ENCODE measurements around the gene SLC10A7. TPM values are rescaled to one million over a fixed set of nuclear protein-coding genes. Genes with fewer than 3 reads are reported as not detected.
A peak's percentile ranks its signal among the peaks of the same experiment; 100 is the strongest.

SLC10A7 gene
- polyA plus RNA-seq, 1 donor (not counting 4 experiments of a cell fraction or from before 2014, with no cell fraction given), result 12.7 TPM

DNA sequence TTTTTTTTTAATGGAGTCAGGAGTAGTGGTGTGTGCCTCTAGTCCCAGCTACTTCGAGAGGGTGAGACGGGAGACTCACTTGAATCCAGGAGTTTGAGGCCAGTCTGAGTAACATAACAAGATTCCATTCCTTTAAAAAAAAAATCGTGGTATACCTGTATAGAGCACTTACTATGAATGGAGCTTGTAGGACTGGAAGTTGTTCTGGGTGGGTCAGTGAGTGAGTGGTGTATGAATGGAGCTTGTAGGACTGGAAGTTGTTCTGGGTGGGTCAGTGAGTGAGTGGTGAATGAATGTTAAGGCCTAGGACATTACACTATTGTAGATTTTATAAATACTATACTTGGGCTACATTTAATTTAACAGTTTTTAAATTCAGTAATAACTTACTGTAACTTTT is 2.9 kb upstream of the SLC10A7 start:
- Histone ChIP-seq H2AFZ (ENCODE audit: control insufficient read depth, low read length) (no peak overlapping the region), H3K4me1 (ENCODE audit: control insufficient read depth, extremely low read depth, insufficient read depth, low read length) (peaks cover 8% of the 10 kb centered on the region), H3K4me2 (ENCODE audit: control insufficient read depth, extremely low read depth, insufficient read depth, low read depth, low read length) (no peak overlapping the region), H3K27me3 (ENCODE audit: control insufficient read depth, extremely low read depth, insufficient read depth, low read length) (no peaks in the 10 kb centered on the region), H3K9ac (ENCODE audit: control insufficient read depth, extremely low read depth, insufficient read depth, low read length) (no peak overlapping the region), H3K4me3 (ENCODE audit: control insufficient read depth in 2 of 3, extremely low read depth in 1 of 3, insufficient read depth in 2 of 3, low read depth in 1 of 3, low read length in 3 of 3) (no peak overlapping the region), H3K9me3 (ENCODE audit: control insufficient read depth, low read depth, low read length) (no peaks in the 10 kb centered on the region), H3K27ac (ENCODE audit: control insufficient read depth, insufficient read depth, low read length) (no peak overlapping the region), H3K9me1 (ENCODE audit: control insufficient read depth, extremely low read depth, insufficient read depth, low read length) (no peaks in the 10 kb centered on the region), H3K36me3 (ENCODE audit: control insufficient read depth in 2 of 2, extremely low read depth in 1 of 2, insufficient read depth in 2 of 2, low read length in 2 of 2) (no peaks in the 10 kb centered on the region), H4K20me1 (ENCODE audit: control insufficient read depth, extremely low read depth, insufficient read depth, low read length) (no peaks in the 10 kb centered on the region), H3K79me2 (ENCODE audit: control insufficient read depth, insufficient read depth, low read length) (peaks cover 15% of the 10 kb centered on the region)
- dilution Hi-C loops (cut with MboI; ENCODE audit: extremely low pct_ligation_motif_present, low sequenced_read_pairs), result no loop called here
- TF ChIP-seq, protein P1, sequence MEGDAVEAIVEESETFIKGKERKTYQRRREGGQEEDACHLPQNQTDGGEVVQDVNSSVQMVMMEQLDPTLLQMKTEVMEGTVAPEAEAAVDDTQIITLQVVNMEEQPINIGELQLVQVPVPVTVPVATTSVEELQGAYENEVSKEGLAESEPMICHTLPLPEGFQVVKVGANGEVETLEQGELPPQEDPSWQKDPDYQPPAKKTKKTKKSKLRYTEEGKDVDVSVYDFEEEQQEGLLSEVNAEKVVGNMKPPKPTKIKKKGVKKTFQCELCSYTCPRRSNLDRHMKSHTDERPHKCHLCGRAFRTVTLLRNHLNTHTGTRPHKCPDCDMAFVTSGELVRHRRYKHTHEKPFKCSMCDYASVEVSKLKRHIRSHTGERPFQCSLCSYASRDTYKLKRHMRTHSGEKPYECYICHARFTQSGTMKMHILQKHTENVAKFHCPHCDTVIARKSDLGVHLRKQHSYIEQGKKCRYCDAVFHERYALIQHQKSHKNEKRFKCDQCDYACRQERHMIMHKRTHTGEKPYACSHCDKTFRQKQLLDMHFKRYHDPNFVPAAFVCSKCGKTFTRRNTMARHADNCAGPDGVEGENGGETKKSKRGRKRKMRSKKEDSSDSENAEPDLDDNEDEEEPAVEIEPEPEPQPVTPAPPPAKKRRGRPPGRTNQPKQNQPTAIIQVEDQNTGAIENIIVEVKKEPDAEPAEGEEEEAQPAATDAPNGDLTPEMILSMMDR (optimal IDR thresholded peaks at IDR 0.05 in 1 of 3, IDR thresholded peaks at IDR 0.05 in 1 of 3, conservative IDR thresholded peaks at IDR 0.05 in 1 of 3; ENCODE audit: extremely low read depth in 1 of 3, insufficient read depth in 2 of 3, low read length in 3 of 3), result no peak
- no peak for TF ChIP-seq EZH2 (IDR thresholded peaks at IDR 0.05; ENCODE audit: low read length)
- FAIRE-seq (no peak), DNase-seq (ENCODE audit: low read depth, low spot score) (no peak)

DNA sequence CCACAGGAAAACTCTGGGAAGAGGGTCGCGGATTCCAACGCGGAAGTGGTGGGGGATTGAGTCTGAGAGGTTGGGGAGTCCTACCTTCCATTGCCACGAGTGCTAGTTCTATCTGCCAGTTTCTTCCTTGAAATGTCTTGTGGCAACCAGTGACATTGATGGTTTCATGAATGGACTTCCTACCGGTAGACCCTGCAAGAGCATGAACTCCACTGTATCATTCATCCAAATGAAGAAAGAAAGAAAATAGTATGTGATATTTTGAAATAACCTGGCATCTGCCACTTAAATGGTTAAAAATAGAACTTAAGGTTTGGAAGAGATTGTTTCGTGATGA is 1.1 kb upstream of the SLC10A7 start:
- Histone ChIP-seq H3K27ac (ENCODE audit: control insufficient read depth, insufficient read depth, low read length) (peak overlapping the region; percentile 94), H3K9me1 (ENCODE audit: control insufficient read depth, extremely low read depth, insufficient read depth, low read length) (no peaks in the 10 kb centered on the region), H3K36me3 (ENCODE audit: control insufficient read depth in 2 of 2, extremely low read depth in 1 of 2, insufficient read depth in 2 of 2, low read length in 2 of 2) (no peaks in the 10 kb centered on the region), H3K4me3 (ENCODE audit: control insufficient read depth in 2 of 3, extremely low read depth in 1 of 3, insufficient read depth in 2 of 3, low read depth in 1 of 3, low read length in 3 of 3) (peak overlapping the region; percentile 91 to 98 (median 98)), H3K9ac (ENCODE audit: control insufficient read depth, extremely low read depth, insufficient read depth, low read length) (peak overlapping the region; percentile 93), H3K27me3 (ENCODE audit: control insufficient read depth, extremely low read depth, insufficient read depth, low read length) (no peaks in the 10 kb centered on the region), H3K4me1 (ENCODE audit: control insufficient read depth, extremely low read depth, insufficient read depth, low read length) (peaks cover 13% of the 10 kb centered on the region), H4K20me1 (ENCODE audit: control insufficient read depth, extremely low read depth, insufficient read depth, low read length) (no peaks in the 10 kb centered on the region), H2AFZ (ENCODE audit: control insufficient read depth, low read length) (peak overlapping the region; percentile 97), H3K9me3 (ENCODE audit: control insufficient read depth, low read depth, low read length) (no peaks in the 10 kb centered on the region), H3K4me2 (ENCODE audit: control insufficient read depth, extremely low read depth, insufficient read depth, low read depth, low read length) (peak overlapping the region; percentile 88), H3K79me2 (ENCODE audit: control insufficient read depth, insufficient read depth, low read length) (peaks cover 30% of the 10 kb centered on the region)
- no peak for TF ChIP-seq EZH2 (IDR thresholded peaks at IDR 0.05; ENCODE audit: low read length)
- TF ChIP-seq, protein P1 (optimal IDR thresholded peaks at IDR 0.05 in 1 of 3, IDR thresholded peaks at IDR 0.05 in 1 of 3, conservative IDR thresholded peaks at IDR 0.05 in 1 of 3; ENCODE audit: extremely low read depth in 1 of 3, insufficient read depth in 2 of 3, low read length in 3 of 3), result no peak
- FAIRE-seq (no peak), DNase-seq (ENCODE audit: low read depth, low spot score) (no peak)
- dilution Hi-C loops (cut with MboI; ENCODE audit: extremely low pct_ligation_motif_present, low sequenced_read_pairs), result no loop called here

Data from keratinocyte (primary cell).